Renal cortical epithelial cell (primary cell): ENCODE measurements around the gene CCDC74B. TPM values are rescaled to one million over a fixed set of nuclear protein-coding genes. Genes with fewer than 3 reads are reported as not detected.
A peak's percentile ranks its signal among the peaks of the same experiment; 100 is the strongest.
"Not testable (repeated sequence)": the region's sequence is repeated elsewhere in the genome, so short reads cannot be mapped to it uniquely, and the experiment has no call there.

ENCODE experiments used
- DNase-seq: peaks from one replicate; pipeline ENCODE4 v3.0.0-alpha.2; 2011; ENCODE audit warnings: low read depth
- total RNA-seq: library from RNA; depleted of rRNA; stranded (reverse); fragments of >200 nt; gene quantifications from 2 replicates; pipeline ENCODE4 v1.2.3, GENCODE V29; 2014

The CCDC74B gene
- total RNA-seq, 1 donor from 2014 or later: 7.2 TPM

GRCh38 chr2:130166611-130167010 lies 21.7 kb upstream of the CCDC74B start:
- not testable (repeated sequence) for DNase-seq

GRCh38 chr2:130165293-130166016 lies 20.5 kb upstream of the CCDC74B start:
- DNase-seq: no peak

GRCh38 chr2:130162968-130163367 lies 18.1 kb upstream of the CCDC74B start:
- DNase-seq: no peak

GRCh38 chr2:130162486-130162885 lies 17.6 kb upstream of the CCDC74B start:
- DNase-seq: not testable (repeated sequence)

- not testable (repeated sequence) for DNase-seq
Observed at GRCh38 chr2:130160838-130161705, 16.2 kb upstream of the CCDC74B start.

- DNase-seq: no peak
Observed at GRCh38 chr2:130160131-130160530, 15.2 kb upstream of the CCDC74B start.

- not testable (repeated sequence) for DNase-seq
Observed at GRCh38 chr2:130159376-130159775, 14.5 kb upstream of the CCDC74B start.

GRCh38 chr2:130158631-130159030 lies 13.7 kb upstream of the CCDC74B start:
- no peak for DNase-seq

- DNase-seq: not testable (repeated sequence)
Observed at GRCh38 chr2:130157825-130158514, 13.1 kb upstream of the CCDC74B start.

- not testable (repeated sequence) for DNase-seq
Observed at GRCh38 chr2:130157354-130157753, 12.4 kb upstream of the CCDC74B start.

- DNase-seq: no peak
Observed at GRCh38 chr2:130156624-130157004, 11.7 kb upstream of the CCDC74B start.

GRCh38 chr2:130155956-130156623 lies 11.2 kb upstream of the CCDC74B start:
- DNase-seq: peak; percentile 27

- no peak for DNase-seq
Observed at GRCh38 chr2:130154773-130155765, 10.2 kb upstream of the CCDC74B start.

- DNase-seq: not testable (repeated sequence)
Observed at GRCh38 chr2:130154423-130154770, 9.5 kb upstream of the CCDC74B start.

- not testable (repeated sequence) for DNase-seq
Observed at GRCh38 chr2:130153721-130154422, 9.0 kb upstream of the CCDC74B start.

GRCh38 chr2:130152816-130153595 lies 8.1 kb upstream of the CCDC74B start:
- DNase-seq: no peak

- not testable (repeated sequence) for DNase-seq
Observed at GRCh38 chr2:130152136-130152815, 7.4 kb upstream of the CCDC74B start.

- DNase-seq: not testable (repeated sequence)
Observed at GRCh38 chr2:130151145-130151512, 6.2 kb upstream of the CCDC74B start.
